Endodermal cell (in vitro differentiated cells): ENCODE data around the gene POU6F2. TPM values are rescaled to one million over a fixed set of nuclear protein-coding genes. Genes with fewer than 3 reads are reported as not detected.

Experiments
- DNase-seq: peaks from one replicate; pipeline ENCODE4 v3.0.0-alpha.2; 2017
- H3K27ac ChIP-seq: 2 replicates; pipeline ENCODE4 v1.5.1; 2013; ENCODE audit warnings: mild to moderate bottlenecking, low read depth, low read length, moderate library complexity
- H3K27me3 ChIP-seq: 2 replicates; pipeline ENCODE4 v1.6.1; 2013; ENCODE audit warnings: mild to moderate bottlenecking, low read length, moderate library complexity; ENCODE audit not compliant: insufficient read depth, control insufficient read depth, poor library complexity, severe bottlenecking
- H3K36me3 ChIP-seq: 2 replicates; pipeline ENCODE4 v1.7.0; 2013; ENCODE audit warnings: mild to moderate bottlenecking, low read length, moderate library complexity; ENCODE audit not compliant: control insufficient read depth, insufficient read depth
- H3K4me1 ChIP-seq: one replicate; pipeline ENCODE4 v1.7.0; 2013; ENCODE audit warnings: low read length; ENCODE audit not compliant: control insufficient read depth, insufficient read depth
- H3K4me3 ChIP-seq: 2 replicates; pipeline ENCODE4 v1.5.1; 2013; ENCODE audit warnings: mild to moderate bottlenecking, low read length, moderate library complexity
- H3K9ac ChIP-seq: 2 replicates; pipeline ENCODE4 v1.6.1; 2013; ENCODE audit warnings: mild to moderate bottlenecking, low read length, moderate library complexity; ENCODE audit not compliant: poor library complexity, severe bottlenecking; ENCODE audit errors: extremely low read depth
- H3K9me3 ChIP-seq: 2 replicates; pipeline ENCODE4 v1.6.1; 2013; ENCODE audit warnings: mild to moderate bottlenecking, low read length, moderate library complexity; ENCODE audit not compliant: control insufficient read depth
- H3K27ac Mint-ChIP-seq: 2 replicates; pipeline ENCODE4 v1.8.0; 2020; ENCODE audit warnings: mixed read lengths
- H3K27me3 Mint-ChIP-seq: 2 replicates; pipeline ENCODE4 v1.8.0; 2021; ENCODE audit warnings: mild to moderate bottlenecking, mixed read lengths; ENCODE audit not compliant: insufficient read depth
- H3K36me3 Mint-ChIP-seq: 2 replicates; pipeline ENCODE4 v1.8.0; 2020; ENCODE audit warnings: low read depth, mixed read lengths
- H3K4me1 Mint-ChIP-seq: 2 replicates; pipeline ENCODE4 v1.8.0; 2020; ENCODE audit warnings: mixed read lengths
- H3K4me3 Mint-ChIP-seq: 2 replicates; pipeline ENCODE4 v1.8.0; 2020; ENCODE audit warnings: mild to moderate bottlenecking, moderate library complexity, mixed read lengths
- H3K9me3 Mint-ChIP-seq: 2 replicates; pipeline ENCODE4 v1.8.0; 2020; ENCODE audit warnings: mild to moderate bottlenecking, mixed read lengths
- WGBS, 2 experiments: methylation state at CpG; one replicate each; pipeline versions ENCODE4 v1.1.5 to v1.1.7; 2013; ENCODE audit warnings: missing lambda C conversion rate in 2 of 2, mixed read lengths in 1 of 2; ENCODE audit not compliant: insufficient coverage in 1 of 2, insufficient read length in 1 of 2; 5-methylcytosine and 5-hydroxymethylcytosine counted together
- total RNA-seq, 2 donors: library from RNA; stranded (reverse); fragmentation: NEBNext Ultra II Directional in 1 of 2; extraction: Animal tissue kit (Norgen Biotek cat#: 25700) in 1 of 2; gene quantifications; 2 replicates in 1 of 2; 3 replicates in 1 of 2; pipeline ENCODE4 v1.2.1, GENCODE V29; 2021
- TF ChIP-seq, protein P1 (sequence below): fragments of 200-600 bp; sonication (generic); conservative IDR thresholded peaks from 2 replicates; pipeline ENCODE4 v1.5.0; 2021; ENCODE audit warnings: antibody characterized with exemption, mild to moderate bottlenecking

POU6F2 gene
- total RNA-seq, 2 donors from 2014 or later, result 6.0 to 10.0 TPM

DNA sequence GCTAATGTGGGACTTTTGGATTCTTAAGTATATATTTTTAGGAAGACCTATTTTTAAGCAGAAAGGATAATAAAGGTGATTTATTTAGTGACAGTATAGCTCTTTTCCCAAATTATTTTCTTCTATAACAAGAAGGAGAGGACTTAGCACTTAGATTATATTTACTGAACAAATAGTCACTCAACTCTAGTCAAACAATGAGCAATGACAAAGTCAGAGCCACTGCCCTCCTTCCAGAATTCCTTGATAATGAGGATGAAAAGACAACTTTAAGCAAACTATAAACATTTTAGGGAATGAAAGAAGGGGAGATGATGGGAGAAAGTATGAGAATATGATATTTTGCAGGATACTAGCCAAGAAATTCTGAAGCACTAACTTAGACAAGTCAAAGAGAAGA, 295.0 kb downstream of the POU6F2 start:
- H3K9me3 ChIP-seq, result no peaks in the 10 kb centered on the region
- H3K4me1 ChIP-seq, result no peaks in the 10 kb centered on the region
- no peaks in the 10 kb centered on the region for H3K36me3 ChIP-seq
- Mint-ChIP-seq H3K27ac (no peak overlapping the region), H3K9me3 (peaks cover 2% of the 10 kb centered on the region), H3K4me3 (no peak overlapping the region), H3K27me3 (no peaks in the 10 kb centered on the region), H3K36me3 (no peaks in the 10 kb centered on the region), H3K4me1 (peaks cover 4% of the 10 kb centered on the region)
- TF ChIP-seq, protein P1, sequence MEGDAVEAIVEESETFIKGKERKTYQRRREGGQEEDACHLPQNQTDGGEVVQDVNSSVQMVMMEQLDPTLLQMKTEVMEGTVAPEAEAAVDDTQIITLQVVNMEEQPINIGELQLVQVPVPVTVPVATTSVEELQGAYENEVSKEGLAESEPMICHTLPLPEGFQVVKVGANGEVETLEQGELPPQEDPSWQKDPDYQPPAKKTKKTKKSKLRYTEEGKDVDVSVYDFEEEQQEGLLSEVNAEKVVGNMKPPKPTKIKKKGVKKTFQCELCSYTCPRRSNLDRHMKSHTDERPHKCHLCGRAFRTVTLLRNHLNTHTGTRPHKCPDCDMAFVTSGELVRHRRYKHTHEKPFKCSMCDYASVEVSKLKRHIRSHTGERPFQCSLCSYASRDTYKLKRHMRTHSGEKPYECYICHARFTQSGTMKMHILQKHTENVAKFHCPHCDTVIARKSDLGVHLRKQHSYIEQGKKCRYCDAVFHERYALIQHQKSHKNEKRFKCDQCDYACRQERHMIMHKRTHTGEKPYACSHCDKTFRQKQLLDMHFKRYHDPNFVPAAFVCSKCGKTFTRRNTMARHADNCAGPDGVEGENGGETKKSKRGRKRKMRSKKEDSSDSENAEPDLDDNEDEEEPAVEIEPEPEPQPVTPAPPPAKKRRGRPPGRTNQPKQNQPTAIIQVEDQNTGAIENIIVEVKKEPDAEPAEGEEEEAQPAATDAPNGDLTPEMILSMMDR, result no peak
- H3K9ac ChIP-seq, result no peak overlapping the region
- no peak for DNase-seq
- no peaks in the 10 kb centered on the region for H3K27me3 ChIP-seq
- H3K4me3 ChIP-seq, result no peak overlapping the region
- no peak overlapping the region for H3K27ac ChIP-seq

DNA sequence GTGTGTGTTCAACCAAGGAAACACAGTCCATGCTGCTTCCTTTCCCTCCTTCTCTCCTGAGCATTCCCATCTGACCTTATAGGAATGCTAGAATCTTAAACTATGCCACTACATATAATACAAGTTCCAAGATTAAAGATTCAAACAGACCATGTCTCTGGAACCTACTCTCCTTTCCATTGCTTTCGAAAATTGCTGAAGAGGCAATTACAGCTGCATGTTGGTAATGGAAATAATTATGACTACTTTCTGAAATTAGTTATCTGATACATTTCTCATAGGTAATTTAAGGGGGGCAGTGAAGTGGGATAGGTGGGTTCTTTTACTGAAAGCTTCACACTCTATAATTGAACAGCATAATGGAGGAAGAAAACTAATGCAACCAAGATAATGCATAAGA, 302.6 kb downstream of the POU6F2 start:
- Mint-ChIP-seq H3K4me1 (peaks cover 8% of the 10 kb centered on the region), H3K27me3 (no peaks in the 10 kb centered on the region)

DNA sequence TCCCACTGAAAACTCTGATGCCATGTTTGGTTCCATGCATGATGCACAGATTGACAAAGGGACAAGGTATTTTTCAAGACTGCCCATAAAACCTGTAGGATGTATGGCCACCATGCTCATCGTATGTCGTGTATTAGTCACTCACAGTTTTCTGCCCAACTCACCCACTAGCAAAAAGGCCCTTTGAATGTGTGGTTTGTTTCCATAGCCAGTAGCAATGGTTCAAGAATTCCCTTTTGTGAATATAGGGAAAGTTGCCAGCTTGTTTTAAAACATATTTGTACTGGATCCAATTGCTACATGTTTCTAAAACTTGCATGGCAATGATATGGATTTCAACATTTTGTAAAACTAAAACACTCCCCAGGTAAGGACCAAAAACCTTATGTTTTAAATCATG, 307.5 kb downstream of the POU6F2 start:
- Histone ChIP-seq H3K36me3 (no peaks in the 10 kb centered on the region), H3K27ac (no peak overlapping the region), H3K9ac (no peak overlapping the region), H3K4me1 (peaks cover 4% of the 10 kb centered on the region), H3K27me3 (no peaks in the 10 kb centered on the region), H3K9me3 (no peaks in the 10 kb centered on the region), H3K4me3 (no peak overlapping the region)
- no peak for DNase-seq
- Mint-ChIP-seq H3K36me3 (peaks cover 2% of the 10 kb centered on the region), H3K4me1 (peaks cover 8% of the 10 kb centered on the region), H3K27me3 (peaks cover 3% of the 10 kb centered on the region), H3K4me3 (no peak overlapping the region), H3K27ac (no peak overlapping the region), H3K9me3 (no peaks in the 10 kb centered on the region)
- 50% methylated on average over 2 of the region's 2 CpGs for WGBS, 2 experiments
- TF ChIP-seq, protein P1, result no peak

More for the DNA sequence above, 302.6 kb downstream of the POU6F2 start:
- Mint-ChIP-seq H3K4me3 (no peak overlapping the region), H3K27ac (no peak overlapping the region), H3K9me3 (peaks cover 2% of the 10 kb centered on the region), H3K36me3 (peaks cover 2% of the 10 kb centered on the region)
- no peaks in the 10 kb centered on the region for H3K36me3 ChIP-seq
- no peak for DNase-seq
- TF ChIP-seq, protein P1, result no peak
- H3K9ac ChIP-seq, result no peak overlapping the region
- H3K27ac ChIP-seq, result no peak overlapping the region
- no peaks in the 10 kb centered on the region for H3K9me3 ChIP-seq
- H3K4me1 ChIP-seq, result peaks cover 4% of the 10 kb centered on the region
- WGBS, 2 experiments, result 0% methylated on average over 1 of the region's 1 CpG; no CpG with 5 or more reads in 1 of the 2 experiments
- no peaks in the 10 kb centered on the region for H3K27me3 ChIP-seq
- no peak overlapping the region for H3K4me3 ChIP-seq
